Central memory CD8-positive, alpha-beta T cell (primary cell): ENCODE results near the gene GABPB2.
A peak's percentile ranks its signal among the peaks of the same experiment; 100 is the strongest.

Experiments
- ATAC-seq: fragments of 150-1000 bp; cut with Tn5 transposase; replicated peaks from 2 replicates; pipeline ENCODE4 v1.10.0; 2022; ENCODE audit warnings: mild to moderate bottlenecking, moderate FRiP score, moderate number of reproducible peaks; ENCODE audit not compliant: poor library complexity, severe bottlenecking; ENCODE audit errors: extremely low read depth
- DNase-seq, 2 donors: peaks; one replicate each; pipeline ENCODE4 v3.0.0; 2021; ENCODE audit warnings: low spot score in 2 of 2
- H3K27ac Mint-ChIP-seq: one replicate; pipeline ENCODE4 v1.8.0; 2022; ENCODE audit warnings: low read depth, mild to moderate bottlenecking, moderate library complexity, mixed read lengths
- H3K27me3 Mint-ChIP-seq: one replicate; pipeline ENCODE4 v1.8.0; 2022; ENCODE audit warnings: mixed read lengths
- H3K36me3 Mint-ChIP-seq: one replicate; pipeline ENCODE4 v1.8.0; 2022; ENCODE audit warnings: mild to moderate bottlenecking, moderate library complexity, mixed read lengths; ENCODE audit not compliant: insufficient read depth
- H3K4me1 Mint-ChIP-seq: one replicate; pipeline ENCODE4 v1.8.0; 2022; ENCODE audit warnings: mixed read lengths
- H3K4me3 Mint-ChIP-seq: one replicate; pipeline ENCODE4 v1.8.0; 2022; ENCODE audit warnings: mild to moderate bottlenecking, moderate library complexity, mixed read lengths
- H3K9me3 Mint-ChIP-seq: one replicate; pipeline ENCODE4 v1.8.0; 2022; ENCODE audit warnings: mixed read lengths

Gene GABPB2

GRCh38 chr1:151165281-151165737 is 94.7 kb downstream of the GABPB2 start:
- H3K4me1 Mint-ChIP-seq = peaks cover 48% of the 10 kb centered on the region
- H3K4me3 Mint-ChIP-seq = peak overlapping the region; percentile 89
- H3K27ac Mint-ChIP-seq = peak overlapping the region; percentile 96
- peaks cover 49% of the 10 kb centered on the region for H3K36me3 Mint-ChIP-seq
- H3K9me3 Mint-ChIP-seq = no peaks in the 10 kb centered on the region
- H3K27me3 Mint-ChIP-seq = no peaks in the 10 kb centered on the region
- ATAC-seq (peak; percentile 5), DNase-seq (no peak)

DNA sequence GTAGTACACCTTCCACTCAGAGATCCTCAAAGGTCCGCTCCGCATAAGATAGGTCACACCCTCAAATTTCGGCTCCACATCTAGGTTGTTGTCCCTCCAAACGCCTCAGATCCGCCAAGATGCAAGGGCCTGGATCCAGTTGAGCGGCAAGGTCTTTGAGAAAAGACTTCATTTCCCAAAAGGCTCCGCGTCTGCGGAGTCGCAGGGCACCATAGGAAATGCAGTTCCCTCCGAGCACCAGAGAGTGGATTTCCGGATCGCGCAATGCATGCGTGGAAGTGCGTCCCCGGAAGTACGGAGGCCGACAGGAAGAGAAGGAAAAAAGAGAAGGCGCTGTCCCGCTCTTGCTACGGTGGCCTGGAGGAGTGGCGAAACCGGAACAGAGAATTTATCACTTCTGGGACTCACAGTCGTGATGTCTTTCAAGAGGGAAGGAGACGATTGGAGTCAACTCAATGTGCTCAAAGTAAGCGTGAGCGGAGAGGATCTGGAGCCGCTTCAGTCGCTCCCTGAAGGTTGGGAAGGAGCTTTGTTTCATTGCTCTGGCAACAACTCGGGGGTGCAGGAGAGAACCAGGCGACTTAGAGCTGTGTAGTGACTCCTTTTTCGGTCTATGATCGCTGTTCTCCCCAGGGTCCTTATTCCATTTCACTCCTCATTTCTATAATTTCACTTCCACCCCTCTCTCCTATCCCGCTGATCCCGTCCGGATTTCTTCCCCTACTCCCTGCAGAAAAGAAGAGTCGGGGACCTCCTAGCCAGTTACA is 95.4 kb downstream of the GABPB2 start, which contains the start of the genes LYSMD1 and SCNM1:
Gene LYSMD1, minus strand, starts transcription at position 165 of the 767 bp plus-strand sequence. CDS start 644 bp downstream, outside the sequence.
Gene SCNM1, plus strand, starts transcription at position 407 of the 767 bp plus-strand sequence. Its CDS starts 9 bp downstream, at position 416.
- Mint-ChIP-seq H3K9me3 (no peaks in the 10 kb centered on the region), H3K4me3 (peak within 1 kb of the TSS; percentile 89), H3K27me3 (no peaks in the 10 kb centered on the region), H3K27ac (peak within 1 kb of the TSS; percentile 96), H3K4me1 (peaks cover 48% of the 10 kb centered on the region), H3K36me3 (peaks cover 49% of the 10 kb centered on the region)
- DNase-seq (peak; percentile 89 to 94), ATAC-seq (peak; percentile 97)

DNA sequence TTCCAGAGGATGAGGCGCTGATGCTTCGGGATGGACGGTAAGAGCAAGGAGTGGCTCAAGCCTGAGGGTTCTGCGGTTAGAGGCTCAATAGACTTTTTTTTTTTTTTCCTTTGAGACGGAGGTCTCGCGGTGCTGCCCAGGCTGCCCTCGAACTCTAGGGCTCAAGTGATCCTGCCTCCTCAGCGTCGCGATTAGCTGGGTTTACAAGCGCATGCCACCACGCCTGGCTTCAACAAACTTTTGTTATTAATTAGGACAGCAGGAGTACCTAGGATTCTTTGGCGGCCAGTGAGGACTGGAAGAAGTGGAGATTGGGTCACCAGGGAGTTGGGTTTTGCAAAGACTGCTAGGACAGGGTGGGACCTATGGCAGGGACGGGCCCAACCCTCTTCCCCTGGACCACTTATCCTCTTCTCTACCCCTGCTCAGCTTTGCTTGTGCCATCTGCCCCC is 96.0 kb downstream of the GABPB2 start:
- no peak for DNase-seq

DNA sequence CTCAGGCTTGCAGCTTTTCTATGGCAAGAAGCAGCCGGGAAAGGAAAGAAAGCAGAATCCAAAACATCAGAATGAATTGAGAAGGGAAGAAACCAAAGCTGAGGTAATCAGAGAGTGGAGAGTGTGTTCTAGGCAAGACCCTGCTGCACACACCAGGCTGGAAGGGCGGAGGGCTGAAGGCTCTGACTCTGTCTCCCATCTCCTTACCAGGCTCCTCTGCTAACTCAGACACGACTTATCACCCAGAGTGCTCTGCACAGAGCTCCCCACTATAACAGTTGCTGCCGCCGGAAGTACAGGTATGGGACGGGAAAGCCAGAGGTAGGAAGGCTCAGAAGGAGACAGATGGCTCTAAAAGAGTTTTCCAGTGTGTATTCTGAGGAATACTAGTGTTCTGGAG is 96.6 kb downstream of the GABPB2 start:
- Mint-ChIP-seq H3K9me3 (no peaks in the 10 kb centered on the region), H3K36me3 (peaks cover 51% of the 10 kb centered on the region), H3K4me1 (peaks cover 40% of the 10 kb centered on the region), H3K27me3 (no peaks in the 10 kb centered on the region), H3K27ac (peak overlapping the region; percentile 96), H3K4me3 (peak overlapping the region; percentile 89)
- DNase-seq = no peak
- ATAC-seq = no peak

More for the DNA sequence above, 96.0 kb downstream of the GABPB2 start:
- Mint-ChIP-seq H3K27me3 (no peaks in the 10 kb centered on the region), H3K27ac (peak overlapping the region; percentile 96), H3K4me1 (peaks cover 46% of the 10 kb centered on the region), H3K9me3 (no peaks in the 10 kb centered on the region), H3K4me3 (peak overlapping the region; percentile 89), H3K36me3 (peaks cover 48% of the 10 kb centered on the region)
- no peak for ATAC-seq

DNA sequence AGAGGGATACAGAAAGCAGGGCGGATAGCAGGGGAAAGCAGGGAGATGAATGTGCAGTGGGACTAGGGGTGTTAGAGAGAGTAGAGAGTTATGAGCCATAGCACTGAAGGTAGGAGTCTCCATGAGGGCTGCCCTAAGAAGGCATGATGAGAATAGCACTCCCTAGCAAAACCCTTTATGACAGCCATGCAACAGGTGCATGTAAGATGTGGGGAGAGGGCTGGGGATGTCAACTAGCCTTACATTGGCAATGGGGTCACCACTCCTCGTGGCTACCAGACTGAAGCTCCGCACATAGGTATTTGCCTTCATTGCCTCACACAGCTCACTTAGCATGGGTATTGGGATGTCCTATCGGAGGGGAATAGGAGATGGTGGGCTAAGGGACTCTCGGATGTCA is 100.6 kb downstream of the GABPB2 start:
- H3K9me3 Mint-ChIP-seq = no peaks in the 10 kb centered on the region
- DNase-seq (no peak), ATAC-seq (no peak)
- H3K4me1 Mint-ChIP-seq = peaks cover 19% of the 10 kb centered on the region
- H3K4me3 Mint-ChIP-seq = no peak overlapping the region
- peaks cover 54% of the 10 kb centered on the region for H3K36me3 Mint-ChIP-seq
- H3K27me3 Mint-ChIP-seq = no peaks in the 10 kb centered on the region
- no peak overlapping the region for H3K27ac Mint-ChIP-seq
